ENCODE results near the gene PSRC1.
A peak's percentile ranks its signal among the peaks of the same experiment; 100 is the strongest.

The PSRC1 gene

GRCh38 chr1:109249654-109250401 lies 33.1 kb downstream of the PSRC1 start:
- no peak for DNase-seq (ENCODE audit: extremely low spot score)
- TF ChIP-seq, protein P1, sequence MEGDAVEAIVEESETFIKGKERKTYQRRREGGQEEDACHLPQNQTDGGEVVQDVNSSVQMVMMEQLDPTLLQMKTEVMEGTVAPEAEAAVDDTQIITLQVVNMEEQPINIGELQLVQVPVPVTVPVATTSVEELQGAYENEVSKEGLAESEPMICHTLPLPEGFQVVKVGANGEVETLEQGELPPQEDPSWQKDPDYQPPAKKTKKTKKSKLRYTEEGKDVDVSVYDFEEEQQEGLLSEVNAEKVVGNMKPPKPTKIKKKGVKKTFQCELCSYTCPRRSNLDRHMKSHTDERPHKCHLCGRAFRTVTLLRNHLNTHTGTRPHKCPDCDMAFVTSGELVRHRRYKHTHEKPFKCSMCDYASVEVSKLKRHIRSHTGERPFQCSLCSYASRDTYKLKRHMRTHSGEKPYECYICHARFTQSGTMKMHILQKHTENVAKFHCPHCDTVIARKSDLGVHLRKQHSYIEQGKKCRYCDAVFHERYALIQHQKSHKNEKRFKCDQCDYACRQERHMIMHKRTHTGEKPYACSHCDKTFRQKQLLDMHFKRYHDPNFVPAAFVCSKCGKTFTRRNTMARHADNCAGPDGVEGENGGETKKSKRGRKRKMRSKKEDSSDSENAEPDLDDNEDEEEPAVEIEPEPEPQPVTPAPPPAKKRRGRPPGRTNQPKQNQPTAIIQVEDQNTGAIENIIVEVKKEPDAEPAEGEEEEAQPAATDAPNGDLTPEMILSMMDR (IDR thresholded peaks at IDR 0.05; ENCODE audit: control extremely low read depth, extremely low read depth, low read depth, missing control alignments), result no peak
- POLR2A ChIA-PET, result interaction anchor here (1.2 kb wide), 1 partner anchor 8 kb away, joined by 5 read pairs; no protein-coding TSS in a partner anchor
- CTCF ChIA-PET, result interaction anchor here (1.0 to 3.0 kb wide), 3 partner anchors 28 to 282 kb away, joined by 3 to 12 read pairs (median 3); no protein-coding TSS in a partner anchor

DNA sequence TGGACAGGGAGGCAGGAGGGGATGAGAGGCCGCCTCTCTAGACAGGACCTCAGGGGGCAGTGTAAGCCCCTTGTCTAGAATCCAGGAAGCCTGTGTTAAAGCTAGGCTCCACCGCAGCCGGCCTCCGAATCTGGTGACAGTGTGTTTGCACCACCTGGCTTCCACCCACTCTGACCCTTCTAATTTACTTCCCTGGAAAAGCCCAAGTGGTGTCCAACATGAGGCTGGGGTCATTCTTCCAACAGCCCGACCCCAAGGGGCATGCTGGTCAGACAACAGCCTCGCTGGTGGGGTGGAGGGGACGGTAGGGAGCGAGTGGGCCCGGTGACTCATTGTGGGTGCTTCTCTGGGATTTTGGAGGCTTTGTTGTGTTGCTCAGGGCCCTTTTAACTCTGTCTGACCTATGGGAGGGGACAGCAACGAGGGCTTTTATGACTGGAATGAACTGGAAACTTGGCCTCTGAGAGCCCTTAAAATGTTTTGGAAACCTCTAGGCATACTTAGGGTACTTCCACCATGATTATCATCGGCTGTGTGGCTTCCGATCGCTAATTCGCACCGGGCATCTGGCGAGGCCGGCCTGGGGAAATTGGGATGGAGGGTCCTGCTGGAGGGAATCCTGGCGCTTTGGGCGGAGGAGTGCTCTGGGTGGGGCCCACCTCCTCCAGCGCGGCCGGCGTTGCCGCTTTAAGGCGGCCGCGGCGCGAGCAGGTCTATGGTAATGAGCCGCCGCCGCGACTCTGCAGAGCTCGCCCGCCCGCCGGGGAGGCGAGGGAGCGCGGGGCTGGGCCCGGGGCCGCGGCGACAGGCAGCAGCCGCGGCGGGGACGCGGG lies 33.9 kb downstream of the PSRC1 start, which contains the start of gene CELSR2:
Gene CELSR2 (plus strand): TSS at position 743 of the 833 bp plus-strand sequence. CDS start 541 bp downstream, outside the sequence.
- CTCF ChIA-PET, result interaction anchor here (1.0 to 3.1 kb wide), 3 partner anchors 11 to 283 kb away, joined by 3 to 19 read pairs (median 12); no protein-coding TSS in a partner anchor
- DNase-seq (ENCODE audit: extremely low spot score), result peak; percentile 88
- POLR2A ChIA-PET, result no interaction called here

GRCh38 chr1:109248444-109248796 lies 34.5 kb downstream of the PSRC1 start:
- TF ChIP-seq, protein P1 (IDR thresholded peaks at IDR 0.05; ENCODE audit: control extremely low read depth, extremely low read depth, low read depth, missing control alignments), result no peak
- no peak for DNase-seq (ENCODE audit: extremely low spot score)
- POLR2A ChIA-PET, result no interaction called here
- CTCF ChIA-PET, result interaction anchor here (1.4 to 3.1 kb wide), 2 partner anchors 10 to 14 kb away, joined by 3 to 19 read pairs; no protein-coding TSS in a partner anchor

More for the DNA sequence above, 33.9 kb downstream of the PSRC1 start, which contains the start of gene CELSR2:
- TF ChIP-seq, protein P1 (IDR thresholded peaks at IDR 0.05; ENCODE audit: control extremely low read depth, extremely low read depth, low read depth, missing control alignments), result no peak

DNA sequence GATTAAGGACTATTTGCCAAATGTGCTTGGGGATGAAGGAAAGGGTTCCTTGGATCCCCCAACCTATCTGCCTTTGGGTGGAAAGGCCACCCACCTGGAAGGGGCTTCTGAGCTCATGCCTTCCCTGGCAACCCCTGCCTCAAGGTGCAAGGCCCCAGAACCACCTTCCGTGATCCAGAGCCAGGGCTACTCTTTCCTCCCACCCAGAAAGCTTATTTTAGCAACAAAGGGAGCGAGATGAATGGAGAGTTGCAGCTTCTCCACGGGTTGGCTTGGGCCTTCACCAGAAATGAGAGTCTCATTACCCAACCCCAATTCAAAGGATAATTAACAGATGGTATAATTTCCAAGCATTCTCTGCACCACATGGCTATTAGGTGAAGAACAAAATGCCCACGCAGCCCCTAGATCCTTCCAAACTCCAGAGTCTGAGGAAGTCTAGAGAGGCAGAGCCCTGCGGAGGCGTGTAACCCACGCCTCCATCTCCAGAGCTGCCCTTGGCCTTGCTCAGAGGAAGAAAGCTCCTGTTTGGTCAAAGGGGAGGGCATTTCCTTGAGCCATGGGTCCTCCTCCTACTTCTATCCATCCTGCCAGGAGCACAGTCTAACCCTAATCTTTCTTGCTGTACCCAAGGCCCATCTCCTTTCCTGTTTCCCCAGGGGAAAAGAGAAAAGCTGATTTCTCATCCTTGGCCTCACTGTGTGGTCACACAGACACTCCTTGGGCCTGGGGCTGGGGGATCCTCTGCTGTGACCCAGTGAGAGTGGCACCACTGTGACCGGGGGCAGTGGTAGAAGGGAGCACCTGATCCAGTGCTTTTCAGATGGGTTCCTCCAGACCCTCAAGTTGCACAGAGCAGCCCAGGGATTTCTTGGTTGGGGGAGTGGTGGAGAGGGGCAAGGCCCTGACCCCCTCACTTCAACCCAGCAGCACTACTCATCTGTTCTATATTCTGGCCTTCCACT lies 35.3 kb downstream of the PSRC1 start:
- CTCF ChIA-PET, result interaction anchor here (0.8 to 3.1 kb wide), 4 partner anchors 10 to 392 kb away, joined by 3 to 19 read pairs (median 4); no protein-coding TSS in a partner anchor
- no peak for DNase-seq (ENCODE audit: extremely low spot score)

DNA sequence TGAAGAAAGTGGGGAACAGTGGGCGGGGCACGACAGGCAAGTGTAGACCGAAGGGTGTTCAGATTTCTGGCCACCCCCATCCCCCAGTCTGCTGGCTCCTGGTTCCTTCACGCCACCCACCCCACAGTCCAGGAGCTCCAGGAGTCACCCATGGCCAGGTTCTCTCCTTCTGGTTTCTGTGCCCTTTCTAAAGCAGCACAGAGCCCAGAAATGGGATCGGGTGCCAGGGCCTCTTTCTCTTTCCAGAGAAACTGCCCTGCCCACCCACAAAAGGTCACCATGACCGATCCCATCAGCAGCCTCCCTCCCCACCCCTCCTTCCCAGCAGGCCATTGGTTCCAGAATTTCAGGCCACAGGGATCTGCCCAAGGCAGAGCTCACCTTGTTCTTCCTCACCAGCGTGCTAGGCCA lies 36.8 kb downstream of the PSRC1 start:
- ChIA-PET CTCF (interaction anchor here (1.0 to 3.1 kb wide), 3 partner anchors 8 to 286 kb away, joined by 4 to 19 read pairs (median 5); no protein-coding TSS in a partner anchor), POLR2A (no interaction called here)
- TF ChIP-seq, protein P1 (IDR thresholded peaks at IDR 0.05; ENCODE audit: control extremely low read depth, extremely low read depth, low read depth, missing control alignments), result no peak
- DNase-seq (ENCODE audit: extremely low spot score), result no peak

More for the DNA sequence above, 35.3 kb downstream of the PSRC1 start:
- TF ChIP-seq, protein P1 (IDR thresholded peaks at IDR 0.05; ENCODE audit: control extremely low read depth, extremely low read depth, low read depth, missing control alignments), result no peak
- POLR2A ChIA-PET, result no interaction called here

Data from GM10248 (cell line).